Measurements from ENCODE around the gene DDB1.

The DDB1 gene

GRCh38 chr11:61328351-61328750, 4.6 kb downstream of the DDB1 start:
- Histone ChIP-seq H3K27ac (no peak overlapping the region), H3K27me3 (no peaks in the 10 kb centered on the region), H3K9ac (no peak overlapping the region), H3K36me3 (peaks cover 78% of the 10 kb centered on the region), H4K20me1 (peaks cover 91% of the 10 kb centered on the region), H3K4me2 (no peak overlapping the region), H3K4me3 (no peak overlapping the region), H3K9me3 (no peaks in the 10 kb centered on the region), H3K4me1 (peaks cover 17% of the 10 kb centered on the region)
- TF ChIP-seq Cebpa-rat (IDR thresholded peaks at IDR 0.05) = no peak

- Histone ChIP-seq H3K9ac (no peak overlapping the region), H3K36me3 (peaks cover 85% of the 10 kb centered on the region), H3K27ac (no peak overlapping the region), H3K27me3 (no peaks in the 10 kb centered on the region), H3K4me1 (peaks cover 17% of the 10 kb centered on the region), H4K20me1 (peaks cover 91% of the 10 kb centered on the region), H3K4me2 (no peak overlapping the region), H3K4me3 (no peak overlapping the region), H3K9me3 (no peaks in the 10 kb centered on the region)
- no peak for TF ChIP-seq Cebpa-rat (IDR thresholded peaks at IDR 0.05)
Measured at GRCh38 chr11:61327669-61328071, 5.2 kb downstream of the DDB1 start.

GRCh38 chr11:61325649-61326414, 7.1 kb downstream of the DDB1 start:
- H3K9me3 ChIP-seq = no peaks in the 10 kb centered on the region
- peaks cover 3% of the 10 kb centered on the region for H3K4me1 ChIP-seq
- H3K27ac ChIP-seq = no peak overlapping the region
- peaks cover 73% of the 10 kb centered on the region for H4K20me1 ChIP-seq
- no peak overlapping the region for H3K4me3 ChIP-seq
- H3K27me3 ChIP-seq = no peaks in the 10 kb centered on the region
- no peak overlapping the region for H3K9ac ChIP-seq
- H3K36me3 ChIP-seq = peaks cover 100% of the 10 kb centered on the region
- no peak overlapping the region for H3K4me2 ChIP-seq
- no peak for TF ChIP-seq Cebpa-rat (IDR thresholded peaks at IDR 0.05)

- no peak overlapping the region for H3K27ac ChIP-seq
- TF ChIP-seq Cebpa-rat (IDR thresholded peaks at IDR 0.05) = no peak
- no peak overlapping the region for H3K4me2 ChIP-seq
- no peak overlapping the region for H3K9ac ChIP-seq
- H3K36me3 ChIP-seq = peaks cover 98% of the 10 kb centered on the region
- H3K9me3 ChIP-seq = no peaks in the 10 kb centered on the region
- H3K27me3 ChIP-seq = no peaks in the 10 kb centered on the region
- H3K4me1 ChIP-seq = no peaks in the 10 kb centered on the region
- H3K4me3 ChIP-seq = no peak overlapping the region
- H4K20me1 ChIP-seq = peaks cover 19% of the 10 kb centered on the region
Measured at GRCh38 chr11:61315260-61315659, 17.6 kb downstream of the DDB1 start.

- Histone ChIP-seq H3K27me3 (no peaks in the 10 kb centered on the region), H3K4me1 (no peaks in the 10 kb centered on the region), H4K20me1 (peaks cover 42% of the 10 kb centered on the region), H3K9ac (no peak overlapping the region), H3K9me3 (no peaks in the 10 kb centered on the region), H3K36me3 (peaks cover 100% of the 10 kb centered on the region), H3K4me2 (no peak overlapping the region), H3K27ac (no peak overlapping the region), H3K4me3 (no peak overlapping the region)
- TF ChIP-seq Cebpa-rat (IDR thresholded peaks at IDR 0.05) = no peak
Measured at GRCh38 chr11:61310749-61311148, 22.2 kb downstream of the DDB1 start.

- Histone ChIP-seq H3K4me2 (no peak overlapping the region), H3K4me1 (no peaks in the 10 kb centered on the region), H4K20me1 (peaks cover 47% of the 10 kb centered on the region), H3K36me3 (peaks cover 100% of the 10 kb centered on the region), H3K27me3 (no peaks in the 10 kb centered on the region), H3K4me3 (no peak overlapping the region), H3K9ac (no peak overlapping the region), H3K9me3 (no peaks in the 10 kb centered on the region), H3K27ac (no peak overlapping the region)
- TF ChIP-seq Cebpa-rat (IDR thresholded peaks at IDR 0.05) = no peak
Measured at GRCh38 chr11:61309739-61310138, 23.2 kb downstream of the DDB1 start.

- no peak for TF ChIP-seq Cebpa-rat (IDR thresholded peaks at IDR 0.05)
- Histone ChIP-seq H3K4me2 (no peak overlapping the region), H3K27ac (no peak overlapping the region), H3K9ac (no peak overlapping the region), H3K4me1 (no peaks in the 10 kb centered on the region), H3K27me3 (no peaks in the 10 kb centered on the region), H3K9me3 (no peaks in the 10 kb centered on the region), H3K4me3 (no peak overlapping the region), H4K20me1 (peaks cover 53% of the 10 kb centered on the region), H3K36me3 (peaks cover 100% of the 10 kb centered on the region)
Measured at GRCh38 chr11:61309141-61309540, 23.8 kb downstream of the DDB1 start.

GRCh38 chr11:61307354-61307753, 25.6 kb downstream of the DDB1 start:
- Histone ChIP-seq H3K4me2 (no peak overlapping the region), H3K4me1 (peaks cover 5% of the 10 kb centered on the region; the same call in 1 of the 2 replicates), H3K9ac (no peak overlapping the region), H4K20me1 (peaks cover 57% of the 10 kb centered on the region), H3K36me3 (peaks cover 100% of the 10 kb centered on the region), H3K9me3 (no peaks in the 10 kb centered on the region), H3K27ac (no peak overlapping the region), H3K4me3 (no peak overlapping the region), H3K27me3 (no peaks in the 10 kb centered on the region)
- TF ChIP-seq Cebpa-rat (IDR thresholded peaks at IDR 0.05) = no peak

GRCh38 chr11:61306221-61306620, 26.7 kb downstream of the DDB1 start:
- no peak for TF ChIP-seq Cebpa-rat (IDR thresholded peaks at IDR 0.05)
- no peak overlapping the region for H3K9ac ChIP-seq
- H3K27me3 ChIP-seq = no peaks in the 10 kb centered on the region
- H3K9me3 ChIP-seq = no peaks in the 10 kb centered on the region
- H3K27ac ChIP-seq = no peak overlapping the region
- H4K20me1 ChIP-seq = peaks cover 57% of the 10 kb centered on the region
- peaks cover 5% of the 10 kb centered on the region; the same call in 1 of the 2 replicates for H3K4me1 ChIP-seq
- H3K4me3 ChIP-seq = no peak overlapping the region
- H3K36me3 ChIP-seq = peaks cover 100% of the 10 kb centered on the region
- H3K4me2 ChIP-seq = no peak overlapping the region

- no peak overlapping the region for H3K4me2 ChIP-seq
- no peaks in the 10 kb centered on the region for H3K27me3 ChIP-seq
- no peaks in the 10 kb centered on the region for H3K9me3 ChIP-seq
- H3K27ac ChIP-seq = no peak overlapping the region
- H3K9ac ChIP-seq = no peak overlapping the region
- TF ChIP-seq Cebpa-rat (IDR thresholded peaks at IDR 0.05) = no peak
- peaks cover 100% of the 10 kb centered on the region for H3K36me3 ChIP-seq
- H3K4me1 ChIP-seq = peaks cover 5% of the 10 kb centered on the region; the same call in 1 of the 2 replicates
- H3K4me3 ChIP-seq = no peak overlapping the region
- H4K20me1 ChIP-seq = peaks cover 57% of the 10 kb centered on the region
Measured at GRCh38 chr11:61305417-61305816, 27.5 kb downstream of the DDB1 start.

Measured in BLaER1 (cell line).